HepG2 (cell line): ENCODE measurements around the gene MINDY2. TPM values are rescaled to one million over a fixed set of nuclear protein-coding genes. Genes with fewer than 3 reads are reported as not detected.

Source experiments
- GABPB1 ChIP-seq: IDR thresholded peaks from 2 replicates; pipeline ENCODE4 v1.6.1; 2016; ENCODE audit warnings: mild to moderate bottlenecking, missing genetic modification reagents, moderate library complexity, missing compliant biosample characterization
- HOXA5 ChIP-seq: sonication (generic); formaldehyde crosslinking; IDR thresholded peaks from 2 replicates; pipeline ENCODE4 v1.4.0; 2020; ENCODE audit warnings: missing genetic modification reagents
- KLF9 ChIP-seq: IDR thresholded peaks from 2 replicates; pipeline ENCODE4 v1.6.1; 2016; ENCODE audit warnings: low read depth
- MAF1 ChIP-seq: sonication (generic); formaldehyde crosslinking; IDR thresholded peaks from 2 replicates; pipeline ENCODE4 v1.5.0; 2020; ENCODE audit warnings: missing genetic modification reagents, borderline replicate concordance
- POGZ ChIP-seq: sonication (generic); formaldehyde crosslinking; IDR thresholded peaks from 2 replicates; pipeline ENCODE4 v1.4.0; 2020; ENCODE audit warnings: mild to moderate bottlenecking, missing genetic modification reagents
- RFXAP ChIP-seq: sonication (generic); formaldehyde crosslinking; IDR thresholded peaks from 2 replicates; pipeline ENCODE4 v1.4.0; 2020; ENCODE audit warnings: missing genetic modification reagents, borderline replicate concordance
- SYNCRIP ChIP-seq: fragments of 200-400 bp; formaldehyde crosslinking; IDR thresholded peaks from 2 replicates; pipeline ENCODE4 v1.6.1; 2018; ENCODE audit warnings: mild to moderate bottlenecking, low read depth, low read length; ENCODE audit not compliant: insufficient read depth
- TGIF2 ChIP-seq: IDR thresholded peaks from 2 replicates; pipeline ENCODE4 v1.6.1; 2016; ENCODE audit warnings: control low read depth, missing compliant biosample characterization
- ZFP36 ChIP-seq: fragments of 150-350 bp; IDR thresholded peaks from 2 replicates; pipeline ENCODE4 v1.6.1; 2018; ENCODE audit warnings: borderline replicate concordance, low read length, low read depth; ENCODE audit not compliant: partially characterized antibody
- ZNF253 ChIP-seq: sonication (generic); formaldehyde crosslinking; IDR thresholded peaks from 2 replicates; pipeline ENCODE4 v1.8.0; 2022; ENCODE audit warnings: mild to moderate bottlenecking, missing genetic modification reagents, borderline replicate concordance
- ZNF333 ChIP-seq: sonication (generic); formaldehyde crosslinking; IDR thresholded peaks from 2 replicates; pipeline ENCODE4 v1.4.0; 2020; ENCODE audit warnings: mild to moderate bottlenecking, missing genetic modification reagents, borderline replicate concordance
- ZNF446 ChIP-seq: sonication (generic); formaldehyde crosslinking; IDR thresholded peaks from 2 replicates; pipeline ENCODE4 v1.5.0; 2020; ENCODE audit warnings: mild to moderate bottlenecking, missing genetic modification reagents
- ZNF530 ChIP-seq: sonication (generic); formaldehyde crosslinking; IDR thresholded peaks from 2 replicates; pipeline ENCODE4 v1.5.0; 2020; ENCODE audit warnings: low read depth, mild to moderate bottlenecking, missing genetic modification reagents
- ZNF558 ChIP-seq: sonication (generic); formaldehyde crosslinking; IDR thresholded peaks from 2 replicates; pipeline ENCODE4 v1.9.0; 2022; ENCODE audit warnings: mild to moderate bottlenecking, missing genetic modification reagents, borderline replicate concordance
- ZNF747 ChIP-seq: sonication (generic); formaldehyde crosslinking; IDR thresholded peaks from 2 replicates; pipeline ENCODE4 v1.8.1; 2023; ENCODE audit warnings: missing genetic modification reagents, mild to moderate bottlenecking, borderline replicate concordance
- ZNF772 ChIP-seq: sonication (generic); formaldehyde crosslinking; IDR thresholded peaks from 2 replicates; pipeline ENCODE4 v1.5.0; 2020; ENCODE audit warnings: mild to moderate bottlenecking, missing genetic modification reagents
- polyA plus RNA-seq, 8 experiments: library from polyadenylated mRNA; depleted of rRNA in 3 of 8; stranded (reverse) in 7 of 8; unstranded in 1 of 8; fragments of >200 nt; fragmentation: Illumina TruSeq in 4 of 8; extraction: Trizol in 4 of 8; gene quantifications; 2 replicates each; pipeline versions ENCODE4 v1.2.1 to v1.2.3, GENCODE V29; 2011 to 2016; ENCODE audit warnings: low read depth in 4 of 8, missing spikeins in 1 of 8, mixed read lengths in 1 of 8; ENCODE audit not compliant: insufficient read depth in 1 of 8
- total RNA-seq, 5 experiments: library from RNA; depleted of rRNA; stranded (reverse); fragments of >200 nt; fragmentation: Illumina TruSeq; extraction: Trizol; gene quantifications; 2 replicates each; pipeline ENCODE4 v1.2.3, GENCODE V29; 2016; ENCODE audit warnings: low read depth in 1 of 5
- TF ChIP-seq, protein P1 (sequence below): sonication (generic); formaldehyde crosslinking; IDR thresholded peaks from 2 replicates; pipeline ENCODE4 v1.8.0; 2022; ENCODE audit warnings: missing genetic modification reagents, mild to moderate bottlenecking, inconsistent platforms, borderline replicate concordance
- TF ChIP-seq, protein P2 (sequence below): sonication (generic); formaldehyde crosslinking; conservative IDR thresholded peaks from 2 replicates; pipeline ENCODE4 v1.4.0; 2020; ENCODE audit warnings: missing genetic modification reagents
- TF ChIP-seq, protein P3 (sequence below): sonication (generic); formaldehyde crosslinking; IDR thresholded peaks from 2 replicates; pipeline ENCODE4 v1.4.0; 2020; ENCODE audit warnings: mild to moderate bottlenecking, missing genetic modification reagents
- TF ChIP-seq, protein P4 (sequence below): sonication (generic); formaldehyde crosslinking; IDR thresholded peaks from 2 replicates; pipeline ENCODE4 v1.5.0; 2020; ENCODE audit warnings: mild to moderate bottlenecking, missing genetic modification reagents, borderline replicate concordance

Gene MINDY2
- total and polyA plus RNA-seq, 2 of the 13 experiments (the other 11 are each of a cell fraction or from before 2014, with no cell fraction given) = 7.2 to 12.6 TPM

DNA sequence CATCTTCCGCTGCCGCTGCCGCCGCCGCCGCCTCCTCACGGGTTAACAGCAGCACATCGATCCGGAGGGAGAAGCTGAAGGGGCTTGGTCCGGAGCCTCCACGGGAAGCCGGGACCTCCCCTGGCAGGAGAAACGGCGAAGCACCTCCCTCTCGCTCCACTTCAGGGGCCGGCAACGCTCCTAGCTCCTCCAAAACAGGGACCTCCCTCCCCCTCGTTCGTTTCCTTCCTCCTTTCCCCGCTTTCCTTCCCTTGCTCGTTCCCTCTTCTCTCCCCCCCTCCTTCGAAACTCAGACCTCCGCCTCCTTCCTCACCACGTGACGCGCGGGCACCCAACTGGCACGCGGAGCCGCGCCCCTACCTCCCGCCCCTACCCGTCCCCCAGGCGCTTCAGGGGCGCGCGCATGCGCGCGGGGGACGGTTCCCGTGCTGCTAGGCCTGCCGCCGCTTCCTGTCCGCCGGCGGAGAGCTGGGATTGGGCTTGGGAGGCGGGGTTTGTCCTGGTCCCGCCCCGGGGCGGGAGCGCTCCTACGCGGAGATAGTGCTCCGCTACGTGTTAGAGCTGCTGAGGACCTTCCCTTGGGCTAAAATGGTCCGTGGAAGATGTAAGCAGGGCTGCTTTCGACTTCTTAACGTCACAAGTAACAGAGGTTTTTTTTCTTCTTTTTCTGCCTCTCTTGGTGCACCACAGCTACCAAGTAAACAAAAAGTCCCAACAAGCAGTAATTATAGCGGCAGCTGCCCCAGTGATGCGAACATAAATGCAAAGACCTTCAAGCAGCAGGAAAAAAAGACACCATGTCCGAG, 21.4 kb upstream of the MINDY2 start, which contains the start of gene ADAM10 (continued):
- TF ChIP-seq, protein P1, sequence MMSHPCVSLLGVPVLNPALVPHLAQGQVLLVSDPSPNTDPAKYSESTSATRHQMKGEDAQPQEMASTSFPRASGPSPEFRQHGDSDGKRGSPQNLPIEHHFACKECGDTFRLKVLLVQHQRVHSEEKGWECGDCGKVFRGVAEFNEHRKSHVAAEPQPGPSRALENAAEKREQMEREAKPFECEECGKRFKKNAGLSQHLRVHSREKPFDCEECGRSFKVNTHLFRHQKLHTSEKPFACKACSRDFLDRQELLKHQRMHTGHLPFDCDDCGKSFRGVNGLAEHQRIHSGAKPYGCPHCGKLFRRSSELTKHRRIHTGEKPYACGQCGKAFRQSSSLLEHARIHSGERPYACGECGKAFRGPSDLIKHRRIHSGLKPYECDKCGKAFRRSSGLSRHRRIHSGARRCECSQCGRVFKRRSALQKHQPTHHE (CRISPR knock-in tag) = no peak
- TF ChIP-seq POGZ (CRISPR knock-in tag) = peak; percentile 79
- no peak for TF ChIP-seq ZNF253 (CRISPR knock-in tag)
- TF ChIP-seq MAF1 (CRISPR knock-in tag) = no peak
- peak; percentile 54; the same call in 1 of the 2 replicates for TF ChIP-seq ZNF747 (CRISPR knock-in tag)
- TF ChIP-seq ZNF558 (CRISPR knock-in tag) = no peak
- peak; percentile 62; the same call in 1 of the 2 replicates for TF ChIP-seq ZNF333 (CRISPR knock-in tag)
- TF ChIP-seq HOXA5 = 0 out of 2 replicates have a peak, but pooled peaks have one; percentile 21
- 0 out of 2 replicates have a peak, but pooled peaks have one; percentile 19 for TF ChIP-seq TGIF2 (CRISPR knock-in tag)
- TF ChIP-seq ZNF530 (CRISPR knock-in tag) = no peak
- TF ChIP-seq ZNF446 (CRISPR knock-in tag) = no peak
- no peak; the same call in 1 of the 2 replicates for TF ChIP-seq RFXAP (CRISPR knock-in tag)
- TF ChIP-seq, protein P2, sequence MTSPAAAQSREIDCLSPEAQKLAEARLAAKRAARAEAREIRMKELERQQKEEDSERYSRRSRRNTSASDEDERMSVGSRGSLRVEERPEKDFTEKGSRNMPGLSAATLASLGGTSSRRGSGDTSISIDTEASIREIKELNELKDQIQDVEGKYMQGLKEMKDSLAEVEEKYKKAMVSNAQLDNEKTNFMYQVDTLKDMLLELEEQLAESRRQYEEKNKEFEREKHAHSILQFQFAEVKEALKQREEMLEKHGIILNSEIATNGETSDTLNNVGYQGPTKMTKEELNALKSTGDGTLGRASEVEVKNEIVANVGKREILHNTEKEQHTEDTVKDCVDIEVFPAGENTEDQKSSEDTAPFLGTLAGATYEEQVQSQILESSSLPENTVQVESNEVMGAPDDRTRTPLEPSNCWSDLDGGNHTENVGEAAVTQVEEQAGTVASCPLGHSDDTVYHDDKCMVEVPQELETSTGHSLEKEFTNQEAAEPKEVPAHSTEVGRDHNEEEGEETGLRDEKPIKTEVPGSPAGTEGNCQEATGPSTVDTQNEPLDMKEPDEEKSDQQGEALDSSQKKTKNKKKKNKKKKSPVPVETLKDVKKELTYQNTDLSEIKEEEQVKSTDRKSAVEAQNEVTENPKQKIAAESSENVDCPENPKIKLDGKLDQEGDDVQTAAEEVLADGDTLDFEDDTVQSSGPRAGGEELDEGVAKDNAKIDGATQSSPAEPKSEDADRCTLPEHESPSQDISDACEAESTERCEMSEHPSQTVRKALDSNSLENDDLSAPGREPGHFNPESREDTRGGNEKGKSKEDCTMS (CRISPR knock-in tag) = no peak
- TF ChIP-seq, protein P3, sequence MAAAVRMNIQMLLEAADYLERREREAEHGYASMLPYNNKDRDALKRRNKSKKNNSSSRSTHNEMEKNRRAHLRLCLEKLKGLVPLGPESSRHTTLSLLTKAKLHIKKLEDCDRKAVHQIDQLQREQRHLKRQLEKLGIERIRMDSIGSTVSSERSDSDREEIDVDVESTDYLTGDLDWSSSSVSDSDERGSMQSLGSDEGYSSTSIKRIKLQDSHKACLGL = 0 out of 2 replicates have a peak, but pooled peaks have one; percentile 8
- TF ChIP-seq GABPB1 (CRISPR knock-in tag) = peak; percentile 88
- no peak for TF ChIP-seq SYNCRIP
- TF ChIP-seq ZNF772 (CRISPR knock-in tag) = peak; percentile 75; the same call in 1 of the 2 replicates
- no peak for TF ChIP-seq KLF9 (CRISPR knock-in tag)
- TF ChIP-seq, protein P4, sequence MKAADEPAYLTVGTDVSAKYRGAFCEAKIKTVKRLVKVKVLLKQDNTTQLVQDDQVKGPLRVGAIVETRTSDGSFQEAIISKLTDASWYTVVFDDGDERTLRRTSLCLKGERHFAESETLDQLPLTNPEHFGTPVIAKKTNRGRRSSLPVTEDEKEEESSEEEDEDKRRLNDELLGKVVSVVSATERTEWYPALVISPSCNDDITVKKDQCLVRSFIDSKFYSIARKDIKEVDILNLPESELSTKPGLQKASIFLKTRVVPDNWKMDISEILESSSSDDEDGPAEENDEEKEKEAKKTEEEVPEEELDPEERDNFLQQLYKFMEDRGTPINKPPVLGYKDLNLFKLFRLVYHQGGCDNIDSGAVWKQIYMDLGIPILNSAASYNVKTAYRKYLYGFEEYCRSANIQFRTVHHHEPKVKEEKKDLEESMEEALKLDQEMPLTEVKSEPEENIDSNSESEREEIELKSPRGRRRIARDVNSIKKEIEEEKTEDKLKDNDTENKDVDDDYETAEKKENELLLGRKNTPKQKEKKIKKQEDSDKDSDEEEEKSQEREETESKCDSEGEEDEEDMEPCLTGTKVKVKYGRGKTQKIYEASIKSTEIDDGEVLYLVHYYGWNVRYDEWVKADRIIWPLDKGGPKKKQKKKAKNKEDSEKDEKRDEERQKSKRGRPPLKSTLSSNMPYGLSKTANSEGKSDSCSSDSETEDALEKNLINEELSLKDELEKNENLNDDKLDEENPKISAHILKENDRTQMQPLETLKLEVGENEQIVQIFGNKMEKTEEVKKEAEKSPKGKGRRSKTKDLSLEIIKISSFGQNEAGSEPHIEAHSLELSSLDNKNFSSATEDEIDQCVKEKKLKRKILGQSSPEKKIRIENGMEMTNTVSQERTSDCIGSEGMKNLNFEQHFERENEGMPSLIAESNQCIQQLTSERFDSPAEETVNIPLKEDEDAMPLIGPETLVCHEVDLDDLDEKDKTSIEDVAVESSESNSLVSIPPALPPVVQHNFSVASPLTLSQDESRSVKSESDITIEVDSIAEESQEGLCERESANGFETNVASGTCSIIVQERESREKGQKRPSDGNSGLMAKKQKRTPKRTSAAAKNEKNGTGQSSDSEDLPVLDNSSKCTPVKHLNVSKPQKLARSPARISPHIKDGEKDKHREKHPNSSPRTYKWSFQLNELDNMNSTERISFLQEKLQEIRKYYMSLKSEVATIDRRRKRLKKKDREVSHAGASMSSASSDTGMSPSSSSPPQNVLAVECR = peak; percentile 27; the same call in 1 of the 2 replicates
- no peak for TF ChIP-seq ZFP36
